Mesendoderm (in vitro differentiated cells): Measurements from ENCODE around the gene BRAF.

Experiments used
- DNase-seq: peaks from one replicate; pipeline ENCODE4 v3.0.0; 2013
- H2AK5ac ChIP-seq: 2 replicates; pipeline ENCODE4 v1.6.1; 2013; ENCODE audit warnings: low read length, inconsistent platforms
- H2BK120ac ChIP-seq: 2 replicates; pipeline ENCODE4 v1.6.1; 2013; ENCODE audit warnings: low read depth, mild to moderate bottlenecking, low read length, moderate library complexity, mixed read lengths
- H2BK15ac ChIP-seq: replicated peaks from 2 replicates; pipeline ENCODE4 v1.6.1; 2013; ENCODE audit warnings: low read depth, mild to moderate bottlenecking, moderate library complexity
- H2BK5ac ChIP-seq: 2 replicates; pipeline ENCODE4 v1.6.1; 2013; ENCODE audit warnings: low read length, inconsistent platforms
- H3K18ac ChIP-seq: 2 replicates; pipeline ENCODE4 v1.6.1; 2013; ENCODE audit warnings: mild to moderate bottlenecking, low read length, mixed read lengths
- H3K23ac ChIP-seq: one replicate; pipeline ENCODE4 v1.6.1; 2013; ENCODE audit warnings: low read length
- H3K27ac ChIP-seq: 2 replicates; pipeline ENCODE4 v1.5.1; 2013; ENCODE audit warnings: low read depth, mild to moderate bottlenecking, inconsistent platforms, low read length, moderate library complexity
- H3K27me3 ChIP-seq: 2 replicates; pipeline ENCODE4 v1.6.1; 2013; ENCODE audit warnings: low read length, control low read depth, mild to moderate bottlenecking, inconsistent platforms; ENCODE audit not compliant: insufficient read depth, poor library complexity
- H3K36me3 ChIP-seq: 2 replicates; pipeline ENCODE4 v1.6.1; 2013; ENCODE audit warnings: low read length, inconsistent platforms; ENCODE audit not compliant: control insufficient read depth, insufficient read depth
- H3K4ac ChIP-seq: one replicate; pipeline ENCODE4 v1.6.1; 2013; ENCODE audit warnings: low read depth, mild to moderate bottlenecking, low read length, moderate library complexity
- H3K4me1 ChIP-seq: 2 replicates; pipeline ENCODE4 v1.6.1; 2013; ENCODE audit warnings: low read depth, low read length, inconsistent platforms; ENCODE audit not compliant: control insufficient read depth
- H3K4me2 ChIP-seq: 2 replicates; pipeline ENCODE4 v1.6.1; 2013; ENCODE audit warnings: low read length
- H3K4me3 ChIP-seq: 2 replicates; pipeline ENCODE4 v1.5.1; 2013; ENCODE audit warnings: mild to moderate bottlenecking, low read length
- H3K56ac ChIP-seq: one replicate; pipeline ENCODE4 v1.6.1; 2013; ENCODE audit warnings: low read length
- H3K79me1 ChIP-seq: 2 replicates; pipeline ENCODE4 v1.6.1; 2013; ENCODE audit warnings: low read length, inconsistent platforms
- H3K79me2 ChIP-seq: 2 replicates; pipeline ENCODE4 v1.6.1; 2013; ENCODE audit warnings: mild to moderate bottlenecking, low read length; ENCODE audit not compliant: control insufficient read depth, insufficient read depth
- H3K9ac ChIP-seq: 2 replicates; pipeline ENCODE4 v1.6.1; 2013; ENCODE audit warnings: low read length, inconsistent platforms
- H4K5ac ChIP-seq: one replicate; pipeline ENCODE4 v1.6.1; 2013; ENCODE audit warnings: low read length
- H4K8ac ChIP-seq: one replicate; pipeline ENCODE4 v1.6.1; 2013; ENCODE audit warnings: low read depth, mild to moderate bottlenecking, control low read depth, low read length, moderate library complexity
- WGBS: extraction: QIAGEN DNeasy Blood & Tissue Kit; methylation state at CpG from one replicate; pipeline ENCODE4 v1.1.7; 2013; ENCODE audit warnings: low lambda C conversion rate, missing lambda C conversion rate; ENCODE audit not compliant: insufficient coverage; ENCODE audit errors: extremely low coverage; 5-methylcytosine and 5-hydroxymethylcytosine counted together

The BRAF gene

DNA sequence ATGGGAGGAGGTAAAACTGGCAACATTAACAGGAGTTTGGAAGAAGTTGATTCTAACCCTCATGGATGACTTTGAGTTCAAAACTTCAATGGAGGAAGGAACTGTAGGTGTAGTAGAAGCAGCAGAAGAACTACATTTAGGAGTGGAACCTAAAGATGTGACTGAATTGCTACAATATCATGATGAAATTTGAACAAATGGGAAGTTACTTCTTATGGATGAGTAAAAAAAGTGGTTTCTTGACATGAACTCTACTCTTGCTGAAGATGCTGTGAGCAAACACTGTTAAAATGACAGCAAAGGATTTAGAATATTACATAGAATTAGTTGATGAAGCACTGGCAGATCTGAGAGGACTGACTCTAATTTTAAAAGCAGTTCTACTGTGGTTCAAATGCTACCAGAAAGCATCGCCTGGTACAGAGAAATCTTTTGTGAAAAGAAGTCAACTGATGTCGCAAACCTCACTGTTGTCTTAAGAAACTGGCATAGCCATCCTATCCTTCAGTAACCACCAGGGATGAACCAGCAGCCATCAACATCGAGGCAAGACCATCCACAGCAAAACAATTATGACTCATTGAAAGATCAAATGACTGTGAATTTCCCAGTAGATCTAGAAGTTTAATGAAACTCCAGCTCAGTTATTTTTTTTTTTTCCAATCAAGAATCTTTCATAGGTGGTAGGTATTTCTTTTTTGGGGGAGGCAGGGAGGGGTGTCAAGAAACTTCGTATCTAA lies 20.8 kb downstream of the BRAF start:
- H3K4ac ChIP-seq, result no peak overlapping the region
- H2BK5ac ChIP-seq, result no peak overlapping the region
- no peak overlapping the region for H4K5ac ChIP-seq
- H4K8ac ChIP-seq, result no peak overlapping the region
- H3K79me2 ChIP-seq, result peaks cover 8% of the 10 kb centered on the region
- no peak overlapping the region for H2BK15ac ChIP-seq
- no peak overlapping the region for H2AK5ac ChIP-seq
- H3K56ac ChIP-seq, result no peak overlapping the region
- no peaks in the 10 kb centered on the region for H3K36me3 ChIP-seq
- no CpG with 5 or more reads among the region's 4 CpGs for WGBS
- no peaks in the 10 kb centered on the region for H3K27me3 ChIP-seq
- H3K79me1 ChIP-seq, result peaks cover 10% of the 10 kb centered on the region
- no peak overlapping the region for H3K9ac ChIP-seq
- DNase-seq, result no peak
- no peak overlapping the region for H2BK120ac ChIP-seq
- no peak overlapping the region for H3K18ac ChIP-seq
- H3K4me1 ChIP-seq, result peaks cover 2% of the 10 kb centered on the region
- H3K4me3 ChIP-seq, result no peak overlapping the region
- no peak overlapping the region for H3K27ac ChIP-seq
- H3K23ac ChIP-seq, result no peak overlapping the region
- no peak overlapping the region for H3K4me2 ChIP-seq

DNA sequence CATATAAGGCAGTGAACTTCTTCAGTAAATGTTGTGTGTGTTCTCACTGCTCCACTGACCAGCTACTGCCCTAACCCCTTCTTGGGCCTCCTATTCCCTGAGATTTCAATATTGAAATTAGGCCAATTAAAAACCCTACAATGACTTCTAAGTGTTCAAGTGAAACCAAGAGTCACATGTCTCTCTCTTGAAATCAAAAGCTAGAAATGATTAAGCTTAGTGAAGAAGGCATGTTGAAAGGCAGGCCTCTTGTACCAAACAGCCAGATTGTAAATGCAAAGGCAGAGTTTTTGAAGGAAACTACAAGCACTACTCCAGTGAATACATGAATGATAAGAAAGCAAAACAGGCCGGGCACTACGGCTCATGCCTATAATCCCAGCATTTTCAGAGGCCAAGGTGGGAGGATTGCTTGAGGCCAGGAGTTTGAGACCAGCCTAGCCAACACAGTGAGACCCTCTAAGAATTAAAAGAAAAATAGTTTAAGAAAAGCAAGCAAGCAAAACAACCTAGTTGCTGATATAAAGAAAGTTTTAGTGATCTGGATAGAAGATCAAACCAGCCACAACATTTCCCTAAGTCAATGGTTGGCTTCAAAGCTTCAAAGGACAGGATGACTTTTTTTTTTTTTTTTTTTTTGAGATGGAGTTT lies 22.3 kb downstream of the BRAF start:
- WGBS, result no CpG with 5 or more reads among the region's 2 CpGs
- Histone ChIP-seq H3K18ac (no peak overlapping the region), H3K4me3 (no peak overlapping the region)

DNA sequence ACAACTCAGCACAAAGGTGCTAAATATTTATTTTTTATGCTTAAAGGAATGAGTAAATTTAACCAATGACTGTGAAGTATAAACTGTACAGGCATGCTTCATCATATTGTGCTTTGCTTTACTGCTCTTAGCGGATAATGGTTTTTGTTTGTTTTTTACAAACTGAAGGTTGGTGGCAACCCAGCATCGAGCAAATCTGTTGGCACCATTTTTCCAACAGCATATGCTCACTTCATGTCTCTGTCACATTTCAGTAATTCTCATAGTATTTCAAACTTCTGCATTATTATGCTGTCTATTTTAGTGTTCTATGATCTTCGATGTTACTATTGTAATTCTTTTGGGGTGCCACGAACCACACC lies 22.8 kb downstream of the BRAF start:
- H3K4ac ChIP-seq, result no peak overlapping the region
- no peak overlapping the region for H3K56ac ChIP-seq
- H3K27ac ChIP-seq, result no peak overlapping the region
- no peak overlapping the region for H3K9ac ChIP-seq
- peaks cover 5% of the 10 kb centered on the region for H3K79me1 ChIP-seq
- no peak overlapping the region for H2AK5ac ChIP-seq
- H3K4me1 ChIP-seq, result peaks cover 2% of the 10 kb centered on the region
- no peaks in the 10 kb centered on the region for H3K36me3 ChIP-seq
- H3K4me2 ChIP-seq, result no peak overlapping the region
- H4K5ac ChIP-seq, result no peak overlapping the region
- no peak overlapping the region for H3K23ac ChIP-seq
- peaks cover 6% of the 10 kb centered on the region for H3K79me2 ChIP-seq
- no peaks in the 10 kb centered on the region for H3K27me3 ChIP-seq
- DNase-seq, result no peak
- no peak overlapping the region for H2BK15ac ChIP-seq
- H2BK120ac ChIP-seq, result no peak overlapping the region
- H3K4me3 ChIP-seq, result no peak overlapping the region
- H2BK5ac ChIP-seq, result no peak overlapping the region
- H3K18ac ChIP-seq, result no peak overlapping the region
- no CpG with 5 or more reads among the region's 4 CpGs for WGBS
- no peak overlapping the region for H4K8ac ChIP-seq

More for the DNA sequence above, 22.3 kb downstream of the BRAF start:
- no peak overlapping the region for H4K5ac ChIP-seq
- no peak overlapping the region for H2BK15ac ChIP-seq
- no peak overlapping the region for H3K23ac ChIP-seq
- no peaks in the 10 kb centered on the region for H3K36me3 ChIP-seq
- DNase-seq, result no peak
- no peak overlapping the region for H3K56ac ChIP-seq
- H3K79me1 ChIP-seq, result peaks cover 5% of the 10 kb centered on the region
- no peaks in the 10 kb centered on the region for H3K27me3 ChIP-seq
- H4K8ac ChIP-seq, result no peak overlapping the region
- H2BK120ac ChIP-seq, result no peak overlapping the region
- peaks cover 6% of the 10 kb centered on the region for H3K79me2 ChIP-seq
- H3K27ac ChIP-seq, result no peak overlapping the region
- H2BK5ac ChIP-seq, result no peak overlapping the region
- peaks cover 2% of the 10 kb centered on the region for H3K4me1 ChIP-seq
- no peak overlapping the region for H3K9ac ChIP-seq
- H2AK5ac ChIP-seq, result no peak overlapping the region
- no peak overlapping the region for H3K4ac ChIP-seq
- H3K4me2 ChIP-seq, result no peak overlapping the region

DNA sequence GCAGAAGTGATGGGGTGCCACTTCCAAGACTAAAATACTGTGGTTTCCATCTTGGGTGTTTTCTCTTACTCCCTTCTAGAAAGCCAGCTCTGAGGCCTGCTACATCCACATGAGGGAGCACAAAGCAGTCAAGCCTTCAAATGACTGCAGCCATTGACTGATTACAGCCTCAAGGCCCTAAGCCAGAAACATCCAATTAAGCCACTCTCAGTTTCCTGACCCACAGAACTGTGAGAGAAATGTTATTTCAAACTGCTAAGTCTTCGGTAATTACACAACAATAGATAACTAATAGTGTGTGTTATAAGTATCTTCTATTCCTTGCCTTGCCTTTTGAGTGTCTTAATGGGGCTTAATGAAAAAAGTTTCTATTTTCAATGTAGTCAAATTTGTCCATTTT lies 24.8 kb downstream of the BRAF start:
- Histone ChIP-seq H3K27ac (no peak overlapping the region), H2BK120ac (no peak overlapping the region)

DNA sequence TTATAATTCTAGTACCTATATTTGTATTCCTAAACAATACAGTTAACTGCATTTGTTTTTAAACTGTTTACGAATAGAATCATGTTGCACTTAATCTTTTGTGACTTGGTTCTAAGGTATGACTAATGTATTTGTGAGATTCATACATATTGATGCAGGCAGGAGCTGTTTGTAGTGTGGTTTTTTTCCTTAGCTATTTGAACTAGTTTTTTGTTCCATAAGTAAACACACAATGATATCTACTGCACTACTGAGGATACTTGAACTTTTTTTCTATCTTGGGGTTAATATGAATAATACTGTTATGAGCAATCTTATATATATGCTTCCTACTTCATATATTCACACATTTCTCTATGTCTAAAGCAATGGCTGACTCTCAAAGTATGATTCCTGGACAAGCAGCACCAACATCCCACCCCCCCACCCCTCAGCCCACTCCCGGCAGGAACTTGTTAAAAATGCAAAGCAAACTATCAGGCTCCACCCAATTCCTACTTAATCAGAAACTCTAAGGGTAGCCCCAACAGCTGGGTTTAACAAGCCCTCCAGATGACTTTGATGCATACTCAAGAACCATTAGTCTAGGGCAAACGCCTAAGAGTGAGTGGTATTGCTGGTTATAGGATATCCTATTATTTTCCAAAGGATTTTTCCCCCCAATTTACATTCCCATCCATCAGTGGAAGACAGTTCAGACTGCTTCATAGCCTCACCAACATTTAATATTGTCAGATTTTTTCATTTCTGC lies 25.8 kb downstream of the BRAF start:
- Histone ChIP-seq H3K27me3 (no peaks in the 10 kb centered on the region), H4K5ac (no peak overlapping the region), H4K8ac (no peak overlapping the region), H3K4me2 (no peak overlapping the region), H2AK5ac (no peak overlapping the region), H3K4ac (no peak overlapping the region), H3K23ac (no peak overlapping the region), H3K79me2 (peaks cover 9% of the 10 kb centered on the region), H3K56ac (no peak overlapping the region), H3K18ac (no peak overlapping the region), H3K36me3 (no peaks in the 10 kb centered on the region), H3K79me1 (peaks cover 7% of the 10 kb centered on the region), H2BK5ac (no peak overlapping the region), H2BK120ac (no peak overlapping the region), H3K27ac (no peak overlapping the region), H3K4me3 (no peak overlapping the region), H3K4me1 (peaks cover 2% of the 10 kb centered on the region), H2BK15ac (no peak overlapping the region), H3K9ac (no peak overlapping the region)
- DNase-seq, result peak; percentile 3
- no CpG with 5 or more reads among the region's 3 CpGs for WGBS

More for the DNA sequence above, 24.8 kb downstream of the BRAF start:
- peaks cover 9% of the 10 kb centered on the region for H3K79me2 ChIP-seq
- H4K8ac ChIP-seq, result no peak overlapping the region
- no peak overlapping the region for H3K18ac ChIP-seq
- no CpG with 5 or more reads among the region's 1 CpG for WGBS
- no peak overlapping the region for H2BK15ac ChIP-seq
- H3K4me2 ChIP-seq, result no peak overlapping the region
- H3K4me3 ChIP-seq, result no peak overlapping the region
- no peaks in the 10 kb centered on the region for H3K27me3 ChIP-seq
- DNase-seq, result peak; percentile 62
- no peak overlapping the region for H3K9ac ChIP-seq
- H4K5ac ChIP-seq, result no peak overlapping the region
- H3K36me3 ChIP-seq, result no peaks in the 10 kb centered on the region
- H2BK5ac ChIP-seq, result no peak overlapping the region
- no peak overlapping the region for H3K23ac ChIP-seq
- no peak overlapping the region for H3K56ac ChIP-seq
- no peak overlapping the region for H3K4ac ChIP-seq
- H2AK5ac ChIP-seq, result no peak overlapping the region
- peaks cover 2% of the 10 kb centered on the region for H3K4me1 ChIP-seq
- peaks cover 9% of the 10 kb centered on the region for H3K79me1 ChIP-seq
